Activated CD8-positive, alpha-beta memory T cell treated with anti-CD3 and anti-CD28 coated beads for 4 hours (primary cell): ENCODE results near the gene PTCSC3.
"Not testable (repeated sequence)": the region's sequence is repeated elsewhere in the genome, so short reads cannot be mapped to it uniquely, and the experiment has no call there.

Experiments
- DNase-seq, 2 donors: peaks; one replicate each; pipeline ENCODE4 v3.0.0-alpha.2; 2020; ENCODE audit warnings: low read depth in 2 of 2

Gene PTCSC3

DNA sequence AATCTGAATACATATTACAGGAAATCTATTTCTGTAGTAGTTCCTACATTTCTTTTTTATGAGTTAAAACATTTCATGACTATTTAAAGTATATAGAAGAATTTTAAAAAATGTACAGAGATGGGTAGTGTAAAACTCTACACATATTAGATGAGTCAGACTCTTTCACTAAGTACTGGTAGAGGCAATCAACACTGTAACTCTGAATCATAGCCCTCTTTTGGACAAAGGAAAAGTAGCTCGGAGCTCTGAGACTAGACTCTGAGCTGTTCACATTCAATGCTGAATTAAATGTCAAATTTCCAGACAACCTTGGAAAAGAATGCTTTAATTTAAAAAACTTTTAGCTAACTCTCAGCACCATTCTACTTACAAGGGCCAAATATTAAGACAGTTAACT, 3.4 kb downstream of the PTCSC3 start:
- DNase-seq: no peak

DNA sequence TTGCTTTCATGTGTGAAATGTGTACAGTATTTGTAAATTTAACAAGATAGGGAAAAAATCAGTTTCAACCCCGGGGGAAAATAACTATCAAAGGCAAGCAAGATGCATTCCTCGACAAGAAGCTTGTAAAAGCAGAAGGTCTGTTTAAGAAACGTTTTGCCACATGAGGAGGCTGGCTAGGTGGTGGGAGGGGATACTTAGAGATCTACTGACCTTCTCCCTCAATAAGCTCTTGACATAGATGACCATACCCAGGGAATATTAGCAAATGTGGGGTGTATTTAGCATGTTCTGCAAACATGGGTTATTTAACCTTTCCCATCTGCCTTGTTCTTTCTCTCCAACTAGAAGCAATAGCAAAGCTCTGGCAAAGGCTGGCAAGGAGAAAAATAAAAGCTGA, 4.9 kb downstream of the PTCSC3 start:
- DNase-seq: no peak

DNA sequence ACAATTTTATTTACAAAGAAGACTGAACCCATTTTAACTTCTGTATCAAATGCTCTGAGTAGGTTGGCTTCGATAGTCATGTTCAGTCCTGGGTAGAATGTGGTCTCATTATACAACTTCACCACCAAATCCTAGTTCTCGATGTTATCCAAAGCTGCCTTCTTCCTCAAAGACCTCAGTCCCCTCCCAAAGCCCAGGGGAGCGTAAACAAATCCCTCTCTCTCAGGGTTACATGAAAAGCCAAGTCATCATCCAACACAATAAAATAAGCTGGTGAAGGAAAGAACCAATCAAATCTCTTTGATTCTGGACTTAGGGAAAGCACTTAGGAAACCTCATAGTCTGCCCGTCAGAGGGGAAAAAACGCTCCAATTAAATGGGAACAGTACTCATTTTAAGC, 9.1 kb downstream of the PTCSC3 start:
- no peak for DNase-seq

DNA sequence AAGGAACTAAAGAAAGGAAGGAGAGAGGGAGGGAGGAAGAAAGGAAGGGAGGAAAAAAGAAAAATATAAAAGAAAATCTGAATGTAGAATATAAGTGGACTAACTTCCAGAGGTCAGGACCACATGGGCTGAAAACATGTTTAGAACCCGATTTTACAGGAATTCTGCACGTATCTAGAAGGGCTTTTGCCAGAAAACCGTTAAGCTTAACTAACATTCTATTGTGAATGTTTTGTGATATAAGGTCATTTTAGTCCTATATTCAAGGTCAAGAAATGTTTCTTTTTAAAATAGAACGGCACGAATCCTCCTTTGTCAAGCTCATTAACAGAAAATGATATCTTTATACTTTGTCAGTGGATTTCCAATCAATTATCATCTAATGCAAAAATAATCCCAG, 13.1 kb downstream of the PTCSC3 start:
- no peak for DNase-seq

DNA sequence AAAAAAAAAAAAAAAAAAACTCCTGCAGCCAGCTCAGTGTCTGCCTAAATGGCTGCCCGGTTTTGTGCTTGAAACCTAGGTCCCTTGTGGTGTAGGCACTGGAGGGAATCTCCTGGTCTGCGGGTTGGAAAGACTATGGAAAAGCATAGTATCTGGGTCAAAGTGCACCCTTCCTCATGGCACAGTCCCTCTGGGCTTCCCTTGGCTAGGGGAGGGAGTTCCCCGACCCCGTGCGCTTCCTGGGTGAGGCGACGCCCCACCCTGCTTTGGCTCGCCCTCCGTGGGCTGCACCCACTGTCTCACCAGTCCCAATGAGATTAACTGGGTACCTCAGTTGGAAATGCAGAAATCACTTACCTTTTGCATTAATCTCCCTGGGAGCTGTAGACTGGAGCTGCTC, 14.3 kb downstream of the PTCSC3 start:
- DNase-seq: no peak

DNA sequence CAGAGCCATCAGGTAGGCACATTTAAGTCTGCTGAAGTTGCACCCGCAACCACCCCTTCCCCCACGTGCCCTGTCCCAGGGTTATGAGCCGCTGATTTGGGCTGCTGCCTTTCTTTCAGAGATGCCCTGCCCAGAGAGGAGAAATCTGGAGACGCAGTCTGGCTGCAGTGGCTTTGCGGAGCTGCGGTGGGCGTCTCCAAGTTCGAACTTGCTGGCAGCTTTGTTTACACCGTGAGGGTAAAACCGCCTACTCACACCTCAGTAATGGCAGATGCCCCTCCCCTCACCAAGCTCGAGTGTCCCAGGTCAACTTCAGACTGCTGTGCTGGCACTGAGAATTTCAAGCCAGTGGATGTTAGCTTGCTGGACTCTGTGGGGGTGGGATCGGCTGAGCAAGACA, 14.7 kb downstream of the PTCSC3 start:
- DNase-seq: no peak

DNA sequence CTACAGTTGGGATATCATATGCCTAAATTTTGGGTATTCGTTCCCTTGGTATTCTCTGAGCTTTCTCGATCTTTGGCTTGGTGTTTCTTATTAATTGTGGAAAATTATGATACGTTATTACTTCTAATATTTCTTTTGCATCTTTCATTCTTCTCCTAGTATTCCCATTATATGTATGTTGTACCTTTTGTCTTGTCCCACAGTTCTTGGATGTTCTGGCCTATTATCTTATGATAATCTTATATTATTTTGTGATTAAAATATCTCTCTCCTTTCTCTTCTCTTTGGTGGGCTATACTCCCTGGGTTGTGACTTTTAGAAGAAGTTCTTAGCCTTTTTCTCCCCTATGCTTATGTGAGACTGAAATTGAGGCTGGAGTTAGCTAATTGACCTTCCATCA, 25.2 kb downstream of the PTCSC3 start:
- DNase-seq: no peak

DNA sequence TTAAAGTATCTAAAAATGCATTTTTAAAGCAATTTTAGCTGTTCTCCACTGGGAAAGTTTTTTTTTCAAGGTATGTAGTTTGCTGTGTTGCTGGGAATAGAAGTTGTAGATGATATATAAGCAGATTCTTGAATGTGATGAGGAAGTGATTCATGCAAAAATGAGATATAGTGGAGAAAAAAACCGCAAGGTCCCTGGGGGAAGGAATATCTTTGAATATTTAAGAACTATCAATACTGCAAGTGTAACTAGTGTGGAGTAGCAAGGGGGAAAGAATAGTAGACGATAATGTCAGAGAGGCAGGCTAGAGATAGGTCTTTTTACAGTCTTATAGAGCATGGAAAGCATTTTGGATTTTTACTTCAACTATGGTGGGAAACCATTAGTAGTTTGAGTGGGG, 42.5 kb downstream of the PTCSC3 start:
- no peak for DNase-seq

DNA sequence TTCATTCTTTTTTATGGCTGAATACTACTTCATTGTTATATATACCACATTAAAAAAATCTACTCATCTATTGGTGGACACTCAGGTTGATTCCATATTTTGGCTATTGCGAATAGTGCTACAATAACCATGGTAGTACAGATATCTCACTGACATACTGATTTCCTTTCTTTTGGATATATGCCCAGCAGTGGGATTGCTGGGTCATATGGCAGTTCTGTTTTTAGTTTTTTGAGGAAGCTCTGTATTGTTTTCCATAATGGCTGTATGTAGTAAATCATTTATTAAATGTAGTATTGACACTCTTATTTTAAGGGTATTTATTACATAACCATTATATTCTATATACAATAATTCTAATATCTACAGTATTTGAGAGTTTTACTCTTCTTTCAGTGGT, 43.7 kb downstream of the PTCSC3 start:
- no peak for DNase-seq

DNA sequence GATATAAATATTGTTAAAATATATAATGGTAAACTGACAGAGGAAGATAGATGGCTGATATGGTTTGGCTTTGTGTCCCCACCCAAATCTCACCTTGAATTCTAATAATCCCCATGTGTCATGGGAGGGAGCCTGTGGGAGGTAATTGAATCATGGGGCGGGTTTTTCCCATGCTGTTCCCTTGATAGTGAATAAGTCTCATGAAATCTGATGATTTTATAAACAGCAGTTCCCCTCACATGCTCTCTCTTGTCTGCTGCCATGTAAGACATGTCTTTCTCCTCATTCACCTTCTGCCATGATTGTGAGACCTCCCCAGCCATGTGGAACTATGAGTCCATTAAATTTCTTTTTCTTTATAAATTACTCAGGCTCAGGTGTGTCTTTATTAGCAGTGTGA, 46.3 kb downstream of the PTCSC3 start:
- no peak for DNase-seq

DNA sequence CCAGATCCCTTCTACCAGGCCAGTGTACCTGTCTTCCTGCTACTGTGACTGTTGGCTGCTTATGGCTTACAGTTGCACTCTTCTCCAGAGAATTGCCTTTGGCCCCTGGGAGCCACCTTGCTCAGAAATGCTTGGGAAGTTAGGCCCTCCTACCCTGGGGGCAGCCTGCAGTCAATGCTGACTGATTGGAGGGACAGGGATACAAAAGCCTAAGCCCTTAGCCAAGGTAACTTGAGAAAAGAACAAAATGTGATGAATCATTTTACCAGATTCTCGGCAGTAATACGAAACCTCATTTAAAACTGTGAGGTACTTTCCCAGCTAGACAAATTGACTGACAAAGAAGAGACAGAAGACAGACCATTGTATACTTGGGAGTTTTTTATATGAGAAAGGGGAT, 47.3 kb downstream of the PTCSC3 start:
- DNase-seq: no peak

DNA sequence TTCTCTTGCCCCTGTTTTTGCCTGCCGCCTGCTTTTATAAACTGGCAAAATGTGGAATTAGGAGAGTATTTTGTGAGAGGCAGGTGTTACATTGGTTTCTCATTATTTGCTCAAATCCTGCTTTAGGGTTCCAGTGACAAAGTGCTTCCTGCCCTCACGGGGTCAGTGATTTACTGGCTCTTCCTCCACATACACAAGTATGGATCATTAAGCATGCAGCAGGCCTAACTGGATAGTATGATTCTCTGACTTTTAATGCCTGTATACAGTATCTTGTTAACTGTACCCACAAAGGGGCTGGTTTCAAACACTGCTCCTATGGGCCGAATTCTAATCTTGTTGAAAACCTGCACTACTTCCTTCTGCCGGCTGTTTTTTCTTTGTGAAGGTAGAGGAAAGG, 63.2 kb downstream of the PTCSC3 start:
- DNase-seq: no peak

DNA sequence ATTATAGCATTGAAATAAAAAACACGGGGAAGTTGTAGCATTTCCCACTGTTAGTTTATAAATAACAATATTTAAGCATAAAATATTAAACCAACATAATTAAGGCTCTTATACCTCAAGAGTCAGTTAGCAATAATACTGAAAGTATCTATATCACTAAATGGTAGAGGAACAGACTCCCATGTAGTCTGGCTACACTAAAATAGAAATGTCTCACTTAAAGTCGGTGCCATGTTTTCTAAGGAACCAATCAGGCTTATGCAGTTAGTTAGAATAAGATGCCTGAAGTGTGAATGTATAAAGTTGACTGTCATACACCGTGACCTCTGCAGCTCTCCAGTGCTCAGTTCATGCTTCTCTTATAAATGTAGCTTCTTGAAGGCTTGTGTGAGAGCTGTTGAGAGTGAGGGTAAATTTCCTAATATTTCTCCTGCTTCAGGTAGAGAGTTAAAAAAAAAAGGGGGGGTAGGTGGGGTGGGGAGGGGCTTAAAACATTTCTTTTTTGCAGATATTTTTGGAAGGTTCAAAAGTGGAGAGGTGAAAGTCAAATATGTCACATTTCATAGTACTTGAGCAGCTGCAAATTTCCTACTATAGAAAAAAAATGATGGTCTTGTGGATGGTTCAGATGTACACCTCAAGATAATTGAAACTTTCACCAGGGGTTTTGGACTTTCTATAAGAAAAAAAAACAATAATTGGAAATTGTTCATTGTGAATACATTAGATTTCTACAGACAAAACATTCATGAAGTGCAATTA, 64.5 kb downstream of the PTCSC3 start:
- DNase-seq: no peak

DNA sequence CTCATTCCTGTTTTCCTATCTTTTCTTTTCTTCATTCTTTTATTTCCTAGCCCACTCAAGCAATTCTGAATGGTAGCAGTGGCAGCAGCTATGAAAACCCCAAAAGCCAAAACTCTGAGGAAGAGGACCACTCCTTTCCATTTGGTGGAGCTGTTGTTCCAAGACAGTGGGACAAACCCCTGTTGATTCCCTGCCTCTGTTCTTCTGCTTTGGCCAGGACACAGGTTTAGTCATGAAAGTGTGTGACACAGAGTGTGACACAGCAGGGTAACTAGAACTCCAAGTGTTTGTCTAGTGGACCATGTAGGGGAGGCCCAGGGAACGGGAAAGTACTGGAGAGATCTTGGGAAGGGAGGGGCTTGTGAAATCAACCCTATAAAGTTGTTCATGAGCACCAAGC, 71.1 kb downstream of the PTCSC3 start:
- DNase-seq: no peak

DNA sequence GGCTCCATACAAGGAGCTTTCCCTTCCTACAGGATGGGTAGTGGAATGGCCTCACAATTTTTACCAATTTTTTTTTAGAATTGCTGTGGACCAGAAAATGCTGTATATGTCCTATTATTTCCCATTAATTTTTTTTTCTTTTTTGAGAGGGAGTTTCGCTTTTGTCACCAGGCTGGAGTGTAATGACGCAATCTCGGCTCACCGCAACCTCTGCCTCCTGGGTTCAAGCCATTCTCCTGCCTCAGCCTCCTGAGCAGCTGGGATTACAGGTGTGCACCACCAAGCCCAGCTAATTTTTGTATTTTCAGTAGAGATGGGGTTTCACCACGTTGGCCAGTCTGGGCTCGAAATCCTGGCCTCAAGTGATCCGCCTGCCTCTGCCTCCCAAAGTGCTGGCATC, 72.3 kb downstream of the PTCSC3 start:
- not testable (repeated sequence) for DNase-seq

DNA sequence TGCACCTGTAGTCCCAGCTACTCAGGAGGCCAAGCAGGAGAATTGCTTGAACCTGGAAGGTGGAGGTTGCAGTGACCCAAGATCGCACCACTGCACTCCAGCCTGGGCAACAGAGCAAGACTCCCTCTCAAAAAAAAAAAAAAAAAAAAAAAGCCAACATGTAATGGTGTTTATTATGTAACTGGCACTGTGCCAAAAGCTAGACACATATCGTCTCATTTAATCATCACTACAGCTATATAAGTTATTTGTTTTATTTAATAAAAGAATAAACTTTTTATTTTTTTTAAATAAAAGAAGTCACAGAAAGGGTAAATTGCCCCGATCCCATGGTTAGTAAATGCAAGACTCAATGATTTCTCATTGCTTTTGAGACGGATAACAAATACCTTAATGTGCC, 76.9 kb downstream of the PTCSC3 start:
- no peak for DNase-seq

DNA sequence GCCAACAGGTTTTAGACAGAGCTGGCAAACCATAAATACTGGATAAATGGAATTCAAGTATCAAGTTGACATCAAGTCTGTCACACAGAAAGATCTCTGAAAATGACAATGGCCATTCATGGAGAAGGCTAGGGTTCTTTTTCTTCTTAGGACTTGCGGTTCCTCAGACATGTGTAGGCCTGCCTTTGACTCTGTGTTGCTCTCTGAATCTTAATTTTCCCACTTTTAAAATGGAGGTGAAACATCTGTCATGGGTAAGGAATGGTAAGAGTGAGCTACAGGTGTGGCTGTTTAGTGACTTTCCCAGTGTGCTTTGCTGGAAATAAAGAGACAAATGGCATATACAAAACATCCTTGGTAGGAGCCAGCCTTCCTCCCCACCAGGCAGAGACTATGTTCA, 79.2 kb downstream of the PTCSC3 start:
- no peak for DNase-seq

DNA sequence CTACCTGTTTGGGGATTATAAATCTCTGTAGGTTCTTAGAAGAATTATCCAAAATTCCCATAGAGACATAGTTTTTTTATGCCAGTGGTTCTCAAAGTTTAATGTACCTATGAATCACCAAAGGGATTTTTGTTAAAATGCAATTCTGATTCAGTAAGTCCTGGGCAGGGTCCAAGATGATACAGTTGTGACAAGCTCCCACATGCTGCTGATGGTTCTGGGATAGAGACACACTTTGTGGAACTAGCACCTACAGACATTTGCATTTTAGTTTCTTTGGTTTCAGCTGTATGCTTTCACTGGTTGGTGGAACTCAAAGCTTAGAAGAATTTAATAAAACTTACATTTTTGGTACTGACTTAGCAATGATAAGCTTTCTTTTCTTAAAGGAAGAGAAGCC, 80.4 kb downstream of the PTCSC3 start:
- DNase-seq: no peak

DNA sequence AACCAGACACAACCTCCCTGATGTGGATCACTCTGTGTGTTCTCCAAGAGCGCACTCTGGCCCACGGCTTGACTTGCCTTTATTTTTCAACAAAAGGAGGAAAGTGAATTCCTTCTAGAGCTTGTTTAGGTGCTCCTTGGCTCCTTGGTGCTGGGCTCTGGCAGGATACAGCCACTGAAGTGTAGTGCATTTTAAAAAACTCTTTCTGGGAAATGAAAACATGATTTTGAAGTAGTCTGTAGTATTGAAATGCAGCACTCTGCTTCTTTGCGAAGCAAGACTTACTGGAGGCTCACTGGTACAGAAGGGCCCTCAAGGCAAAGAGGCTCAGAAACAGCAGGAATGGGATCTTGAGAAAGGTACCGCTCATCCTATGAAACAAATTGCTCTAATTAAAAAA, 81.6 kb downstream of the PTCSC3 start:
- no peak for DNase-seq

DNA sequence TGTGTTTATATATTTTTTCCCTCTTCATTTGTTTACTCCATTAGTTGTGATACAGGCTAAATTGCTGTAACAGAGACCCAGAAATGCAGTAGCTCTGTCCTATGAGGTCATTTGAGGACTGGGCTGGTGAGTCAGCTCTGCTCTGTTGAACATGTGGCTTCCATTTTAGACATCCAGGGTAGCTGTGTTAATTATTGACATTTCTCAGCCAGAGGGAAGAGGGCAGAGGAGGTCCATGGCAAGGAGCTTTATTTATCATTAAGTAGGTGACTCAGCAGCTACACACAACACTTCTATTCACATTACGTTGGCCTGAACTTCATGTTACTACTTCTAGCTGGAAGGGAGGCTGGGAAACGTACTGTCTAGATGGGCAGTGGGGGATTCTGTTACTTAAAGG, 85.4 kb downstream of the PTCSC3 start:
- DNase-seq: no peak

DNA sequence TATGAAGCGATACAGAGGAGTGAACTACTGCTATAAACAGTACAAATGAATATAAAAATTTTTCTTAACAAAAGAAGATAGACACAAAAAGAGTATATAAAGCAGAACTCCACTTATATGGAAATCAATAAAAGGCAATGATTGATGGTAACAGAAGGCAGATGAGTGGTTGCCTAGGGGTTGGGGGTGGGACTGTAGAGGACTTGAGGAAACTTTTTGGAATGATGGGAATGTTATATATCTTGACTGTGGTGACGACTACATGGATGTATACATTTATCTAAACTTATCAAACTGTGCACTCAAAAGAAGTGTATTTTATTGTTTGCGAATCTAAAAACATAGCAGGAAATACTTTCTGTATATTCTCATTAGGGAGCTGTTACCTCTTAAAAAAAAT, 89.1 kb downstream of the PTCSC3 start:
- DNase-seq: no peak

DNA sequence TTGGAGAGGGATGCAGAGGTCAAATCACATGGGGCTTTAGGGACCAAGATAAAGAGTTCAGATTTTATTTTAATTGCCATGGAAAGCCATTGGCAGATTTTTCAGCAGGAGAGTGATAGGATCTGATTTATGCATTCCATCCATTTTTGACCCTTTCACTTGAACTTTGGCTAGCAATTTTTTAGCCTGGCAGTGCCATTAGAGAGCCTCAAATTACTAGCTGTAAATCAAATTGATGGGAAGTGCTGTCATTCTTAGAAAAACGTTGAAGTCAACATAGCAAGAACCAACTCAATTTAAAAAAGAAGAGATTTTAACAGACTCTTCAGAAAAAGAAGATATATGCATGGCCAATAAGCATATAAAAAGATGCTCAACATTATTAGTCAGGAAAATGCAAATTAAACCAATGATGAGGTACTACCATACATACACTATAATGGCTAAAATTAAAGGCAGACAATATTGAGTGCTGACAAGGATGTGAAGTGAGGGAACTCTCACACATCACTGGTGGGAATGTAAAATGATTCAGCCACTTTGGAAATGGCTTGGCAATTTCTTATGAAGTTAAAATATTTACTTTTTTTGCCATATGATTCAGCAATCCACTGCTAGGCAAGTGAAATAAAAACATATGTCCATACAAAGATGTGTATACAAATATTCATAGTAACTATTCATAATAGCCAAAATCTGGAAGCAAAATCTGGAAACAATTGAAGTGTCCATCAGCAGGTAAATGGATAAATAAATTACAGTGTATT, 89.7 kb downstream of the PTCSC3 start:
- DNase-seq: no peak

DNA sequence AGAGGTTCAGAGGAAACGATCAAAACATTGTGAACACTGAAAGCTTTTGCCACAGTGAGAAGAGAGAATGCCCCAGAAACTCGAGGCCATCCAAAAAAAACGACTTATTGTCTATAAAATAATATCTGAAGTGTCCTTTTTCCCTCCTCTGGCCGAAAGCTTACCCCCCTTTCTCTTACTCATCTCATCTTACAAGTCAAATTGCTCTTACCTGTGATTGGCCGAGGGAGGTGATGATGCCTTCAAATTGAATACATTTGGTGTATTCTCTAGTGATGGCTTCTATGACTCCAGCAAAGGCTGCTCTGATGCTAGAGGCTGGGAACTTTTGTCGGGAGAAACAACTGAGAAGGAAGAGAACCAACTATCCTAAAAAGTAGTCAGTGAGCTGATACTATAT, 90.7 kb downstream of the PTCSC3 start:
- no peak for DNase-seq
